Stomach (tissue), 9 donors: Measurements from ENCODE around the gene RGS19. TPM values are rescaled to one million over a fixed set of nuclear protein-coding genes. Genes with fewer than 3 reads are reported as not detected.

Experiments
- DNase-seq, 2 donors: peaks; one replicate each; pipeline versions ENCODE4 v3.0.0 to v3.0.0-alpha.2; 2013 to 2019
- H3K27ac ChIP-seq, 5 donors: fragments of 200-600 bp in 4 of 5; sonication (generic) in 4 of 5; one replicate each; pipeline ENCODE4 v1.5.1; 2013 to 2019; ENCODE audit warnings: mild to moderate bottlenecking in 1 of 5, moderate library complexity in 1 of 5
- H3K27me3 ChIP-seq, 3 donors: fragments of 200-600 bp; sonication (generic); one replicate each; pipeline ENCODE4 v1.5.1; 2017 to 2019; ENCODE audit warnings: mixed run types in 1 of 3
- H3K36me3 ChIP-seq, 4 donors: fragments of 200-600 bp; sonication (generic); 1 replicate in 3 of 4; 2 replicates in 1 of 4; pipeline ENCODE4 v1.5.1; 2016 to 2019
- H3K4me1 ChIP-seq, 4 donors: fragments of 200-600 bp; sonication (generic); one replicate each; pipeline ENCODE4 v1.5.1; 2016 to 2019
- H3K4me3 ChIP-seq, 4 donors: fragments of 200-600 bp; sonication (generic) in 3 of 4; one replicate each; pipeline ENCODE4 v1.5.1; 2016 to 2019; ENCODE audit warnings: mild to moderate bottlenecking in 1 of 4
- H3K9me3 ChIP-seq, 4 donors: fragments of 200-600 bp; sonication (generic); one replicate each; pipeline ENCODE4 v1.5.1; 2016 to 2019
- CTCF ChIP-seq, 7 experiments: fragments of 450-650 bp in 4 of 7; fragments of 200-600 bp in 3 of 7; sonication (generic) in 3 of 7; IDR thresholded peaks; one replicate each; pipeline ENCODE4 v1.5.1; 2016 to 2019; ENCODE audit warnings: antibody characterized with exemption in 7 of 7, control low read depth in 2 of 7, mild to moderate bottlenecking in 1 of 7
- EP300 ChIP-seq: sonication (generic); formaldehyde crosslinking; IDR thresholded peaks from one replicate; pipeline ENCODE4 v1.6.1; 2017; ENCODE audit warnings: antibody characterized with exemption
- POLR2A ChIP-seq, 4 donors: fragments of 450-650 bp; IDR thresholded peaks; one replicate each; pipeline ENCODE4 v1.6.1; 2016; ENCODE audit warnings: antibody characterized with exemption in 4 of 4, control low read depth in 2 of 4, mild to moderate bottlenecking in 1 of 4, moderate library complexity in 1 of 4
- POLR2AphosphoS5 ChIP-seq, 3 donors: sonication (generic); formaldehyde crosslinking; IDR thresholded peaks; one replicate each; pipeline ENCODE4 v1.6.1; 2016; ENCODE audit warnings: antibody characterized with exemption in 3 of 3
- WGBS, 5 donors: extraction: QIAGEN DNeasy Blood & Tissue Kit in 3 of 5; methylation state at CpG; one replicate each; pipeline versions ENCODE4 v1.1.5 to v1.1.7; 2013 to 2018; 5-methylcytosine and 5-hydroxymethylcytosine counted together
- intact Hi-C: fragments of 100-400 bp; cut with DNase I; formaldehyde crosslinking; loops from one replicate; pipeline ENCODE4 v1.15.1; 2023; ENCODE audit warnings: low total_unique reads
- polyA plus RNA-seq, 3 donors: library from polyadenylated mRNA; stranded (reverse); fragments of 200-250 nt; gene quantifications; one replicate each; pipeline ENCODE4 v1.2.3, GENCODE V29; 2013
- total RNA-seq, 5 donors: library from RNA; depleted of rRNA; stranded (reverse); fragments of >200 nt; gene quantifications; one replicate each; pipeline versions ENCODE4 v1.1.0 to v1.2.3, GENCODE V29; 2014 to 2016
- donor health status: healthy with polysubstance abuse.
- donor health status: Bipolar disorder and iron deficiency.
- donor health status: healthy.

The RGS19 gene
- total and polyA plus RNA-seq, 8 donors = 3.1 to 17.2 (median 10.1) TPM; not detected in 3

- Histone ChIP-seq H3K9me3 (no peaks in the 10 kb centered on the region), H3K27ac (peak overlapping the region; percentile 23 to 63 (median 57)), H3K4me1 (peaks cover 32 to 60% (median 55%) of the 10 kb centered on the region in 4 donors), H3K27me3 (peaks cover 0 to 84% (median 64%) of the 10 kb centered on the region in 3 donors), H3K4me3 (peak overlapping the region; percentile 48 to 67 (median 54)), H3K36me3 (peaks cover 0 to 20% (median 19%) of the 10 kb centered on the region in 4 donors)
- peak in 1 of 3 donors; percentile 3 for TF ChIP-seq POLR2AphosphoS5 (IDR thresholded peaks at IDR 0.05)
- TF ChIP-seq CTCF (IDR thresholded peaks at IDR 0.05) = peak in 5 of 7 experiments; percentile 44 to 79 (median 72)
- TF ChIP-seq POLR2A (IDR thresholded peaks at IDR 0.05) = no peak
- no peak for TF ChIP-seq EP300
- peak; percentile 78 to 93 for DNase-seq
- intact Hi-C loops = no loop called here
- 0 to 1% (median 0%) methylated on average over 3 to 91 of the region's 91 CpGs for WGBS, 5 donors
Observed at GRCh38 chr20:64038565-64039292, 40.6 kb downstream of the RGS19 start.

DNA sequence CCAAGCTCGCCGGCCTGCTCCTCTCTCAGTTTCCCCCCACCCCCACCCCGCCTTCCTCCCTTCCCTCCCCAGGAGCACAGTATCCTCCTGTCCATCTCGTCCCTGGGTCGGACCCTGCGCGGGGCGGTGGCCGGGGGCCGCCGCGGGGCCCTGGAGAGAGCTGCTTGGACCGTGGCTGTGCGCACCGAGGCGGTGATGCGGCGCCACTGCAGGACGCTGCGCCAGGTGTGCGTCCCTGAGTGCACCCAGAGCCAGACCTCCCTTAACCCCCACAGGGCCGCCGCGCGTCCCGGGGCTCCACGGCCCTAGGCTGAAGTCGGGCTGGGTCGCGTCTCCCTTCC, 41.1 kb downstream of the RGS19 start:
- Histone ChIP-seq H3K4me1 (peaks cover 32 to 60% (median 55%) of the 10 kb centered on the region in 4 donors), H3K36me3 (peaks cover under 1 to 25% (median 25%) of the 10 kb centered on the region in 4 donors), H3K27ac (peak overlapping the region; percentile 23 to 63 (median 57)), H3K9me3 (no peaks in the 10 kb centered on the region), H3K4me3 (peak overlapping the region; percentile 48 to 67 (median 54)), H3K27me3 (peaks cover 0 to 78% (median 64%) of the 10 kb centered on the region in 3 donors)
- intact Hi-C loops = no loop called here
- 1 to 3% (median 1%) methylated on average over 24 to 30 of the region's 30 CpGs for WGBS, 5 donors
- no peak for TF ChIP-seq EP300
- no peak for TF ChIP-seq POLR2AphosphoS5 (IDR thresholded peaks at IDR 0.05)
- TF ChIP-seq POLR2A (IDR thresholded peaks at IDR 0.05) = no peak
- no peak for TF ChIP-seq CTCF (IDR thresholded peaks at IDR 0.05)
- peak in 1 of 2 donors; percentile 69 for DNase-seq

GRCh38 chr20:64037498-64038213, 41.7 kb downstream of the RGS19 start:
- 7 to 11% (median 8%) methylated on average over 24 to 36 of the region's 36 CpGs for WGBS, 5 donors
- TF ChIP-seq EP300 = no peak
- no peak for TF ChIP-seq POLR2AphosphoS5 (IDR thresholded peaks at IDR 0.05)
- TF ChIP-seq POLR2A (IDR thresholded peaks at IDR 0.05) = no peak
- no peak for TF ChIP-seq CTCF (IDR thresholded peaks at IDR 0.05)
- peaks cover 6 to 31% (median 30%) of the 10 kb centered on the region in 4 donors for H3K36me3 ChIP-seq
- intact Hi-C loops = no loop called here
- no peaks in the 10 kb centered on the region for H3K9me3 ChIP-seq
- peaks cover 0 to 73% (median 64%) of the 10 kb centered on the region in 3 donors for H3K27me3 ChIP-seq
- H3K4me3 ChIP-seq = peak overlapping the region; percentile 48 to 67 (median 54)
- peaks cover 32 to 60% (median 55%) of the 10 kb centered on the region in 4 donors for H3K4me1 ChIP-seq
- no peak for DNase-seq
- peak overlapping the region in 1 of 5 donors; percentile 61 for H3K27ac ChIP-seq

- Histone ChIP-seq H3K9me3 (no peaks in the 10 kb centered on the region), H3K36me3 (peaks cover 11 to 36% (median 35%) of the 10 kb centered on the region in 4 donors), H3K4me3 (no peak overlapping the region), H3K27me3 (peaks cover 0 to 68% (median 60%) of the 10 kb centered on the region in 3 donors), H3K27ac (no peak overlapping the region), H3K4me1 (peaks cover 29 to 55% (median 50%) of the 10 kb centered on the region in 4 donors)
- intact Hi-C loops = no loop called here
- 53 to 67% (median 63%) methylated on average over 3 of the region's 3 CpGs for whole genome bisulfite sequencing, 5 donors
- no peak for TF ChIP-seq POLR2A (IDR thresholded peaks at IDR 0.05)
- TF ChIP-seq POLR2AphosphoS5 (IDR thresholded peaks at IDR 0.05) = no peak
- no peak for TF ChIP-seq CTCF (IDR thresholded peaks at IDR 0.05)
- no peak for TF ChIP-seq EP300
- no peak for DNase-seq
Observed at GRCh38 chr20:64037199-64037497, 42.2 kb downstream of the RGS19 start.
